H1 (cell line): Measurements from ENCODE around the gene USP3. TPM values are rescaled to one million over a fixed set of nuclear protein-coding genes. Genes with fewer than 3 reads are reported as not detected.

Experiments used
- CTCF ChIA-PET: fragments of 300-600 bp; sonication (Branson Sonifier 250); formaldehyde crosslinking; loops from one replicate; lab custom pipeline; 2021; ENCODE audit not compliant: partially characterized antibody; lab: Charles Lee
- POLR2A ChIA-PET: fragments of 300-600 bp; sonication (Branson Sonifier 250); formaldehyde crosslinking; loops from one replicate; lab custom pipeline; 2021; ENCODE audit warnings: inconsistent platforms; ENCODE audit not compliant: partially characterized antibody; lab: Charles Lee
- DNase-seq, 2 experiments: peaks; one replicate each; pipeline versions ENCODE4 v3.0.0 to v3.0.0-alpha.2; 2010 to 2022; ENCODE audit warnings: low spot score in 2 of 2, low read depth in 1 of 2, mixed read lengths in 1 of 2
- FAIRE-seq: peaks from 2 replicates; lab custom pipeline; 2011; peaks lifted over from hg19 to GRCh38; lab: Jason Lieb, UNC
- H2AFZ ChIP-seq: 2 replicates; pipeline ENCODE4 v1.8.1; 2012; ENCODE audit warnings: low read length, inconsistent platforms
- H2AK5ac ChIP-seq: 2 replicates; pipeline ENCODE4 v1.6.1; 2013; ENCODE audit warnings: low read depth, low read length
- H2BK120ac ChIP-seq: replicated peaks from 2 replicates; pipeline ENCODE3; 2013; ENCODE audit warnings: low read depth, low read length, inconsistent platforms
- H2BK12ac ChIP-seq: 2 replicates; pipeline ENCODE4 v1.6.1; 2013; ENCODE audit warnings: low read depth, low read length
- H2BK15ac ChIP-seq: 2 replicates; pipeline ENCODE4 v1.6.1; 2013; ENCODE audit warnings: low read length
- H2BK20ac ChIP-seq: 2 replicates; pipeline ENCODE4 v1.6.1; 2013; ENCODE audit warnings: low read length
- H2BK5ac ChIP-seq: 2 replicates; pipeline ENCODE4 v1.6.1; 2013; ENCODE audit warnings: low read depth, low read length
- H3K14ac ChIP-seq: 2 replicates; pipeline ENCODE4 v1.6.1; 2013; ENCODE audit warnings: inconsistent platforms; ENCODE audit not compliant: insufficient read length
- H3K18ac ChIP-seq: 2 replicates; pipeline ENCODE4 v1.6.1; 2013; ENCODE audit warnings: low read length; ENCODE audit errors: extremely low read depth
- H3K23ac ChIP-seq: 2 replicates; pipeline ENCODE4 v1.6.1; 2013; ENCODE audit warnings: inconsistent platforms; ENCODE audit not compliant: insufficient read length
- H3K23me2 ChIP-seq: 2 replicates; pipeline ENCODE4 v1.6.1; 2013; ENCODE audit warnings: low read depth, low read length
- H3K27ac ChIP-seq: 2 replicates; pipeline ENCODE4 v1.6.1; 2011; ENCODE audit warnings: low read depth, low read length, inconsistent platforms
- H3K27me3 ChIP-seq, 4 experiments: replicated peaks in 1 of 4; 1 replicate in 1 of 4; 2 replicates in 3 of 4; pipeline versions ENCODE4 v1.6.1 to v1.8.1; 2011 to 2013; ENCODE audit warnings: low read length in 3 of 4, mild to moderate bottlenecking in 3 of 4, inconsistent platforms in 2 of 4, mixed read lengths in 2 of 4, moderate library complexity in 1 of 4; ENCODE audit not compliant: control insufficient read depth in 3 of 4, insufficient read depth in 3 of 4; ENCODE audit errors: extremely low read depth in 1 of 4
- H3K36me3 ChIP-seq, 4 experiments: 2 replicates each; pipeline versions ENCODE4 v1.6.1 to v1.8.1; 2011 to 2013; ENCODE audit warnings: mild to moderate bottlenecking in 4 of 4, low read length in 3 of 4, moderate library complexity in 2 of 4, control low read depth in 1 of 4, inconsistent platforms in 1 of 4; ENCODE audit not compliant: insufficient read depth in 4 of 4, control insufficient read depth in 2 of 4
- H3K4ac ChIP-seq: replicated peaks from 2 replicates; pipeline ENCODE3; 2013; ENCODE audit warnings: low read length, low read depth, mixed read lengths, inconsistent platforms; ENCODE audit not compliant: insufficient read length
- H3K4me1 ChIP-seq, 4 experiments: replicated peaks in 1 of 4; 1 replicate in 1 of 4; 2 replicates in 3 of 4; pipeline versions ENCODE4 v1.6.1 to v1.8.1; 2011 to 2013; ENCODE audit warnings: low read length in 3 of 4, inconsistent platforms in 2 of 4, mixed read lengths in 1 of 4; ENCODE audit not compliant: insufficient read depth in 4 of 4, control insufficient read depth in 3 of 4
- H3K4me2 ChIP-seq, 2 experiments: 2 replicates each; pipeline versions ENCODE4 v1.6.1 to v1.8.1; 2011 to 2013; ENCODE audit warnings: low read depth in 2 of 2, low read length in 2 of 2, control low read depth in 1 of 2, inconsistent platforms in 1 of 2, mild to moderate bottlenecking in 1 of 2; ENCODE audit not compliant: insufficient read depth in 1 of 2
- H3K4me3 ChIP-seq, 4 experiments: fragments of 200-600, 300-600 bp in 1 of 4; sonication (generic), shearing (Covaris generic), sonication (Bioruptor Twin) in 1 of 4; 2 replicates each; pipeline versions ENCODE4 v1.5.1 to v1.8.1; 2011 to 2016; ENCODE audit warnings: low read length in 4 of 4, low read depth in 3 of 4, control low read depth in 2 of 4, inconsistent platforms in 2 of 4, mild to moderate bottlenecking in 2 of 4, mixed read lengths in 1 of 4, moderate library complexity in 1 of 4; ENCODE audit not compliant: insufficient read depth in 2 of 4; ENCODE audit errors: extremely low read depth in 1 of 4
- H3K56ac ChIP-seq: replicated peaks from 2 replicates; pipeline ENCODE3; 2013; ENCODE audit warnings: low read depth, mild to moderate bottlenecking, mixed read lengths, low read length, inconsistent platforms; ENCODE audit not compliant: insufficient read length
- H3K79me1 ChIP-seq: 2 replicates; pipeline ENCODE4 v1.6.1; 2013; ENCODE audit warnings: low read depth, low read length, control low read depth
- H3K79me2 ChIP-seq, 2 experiments: 2 replicates each; pipeline versions ENCODE4 v1.6.1 to v1.8.1; 2012 to 2013; ENCODE audit warnings: low read length in 2 of 2, mild to moderate bottlenecking in 2 of 2, inconsistent platforms in 1 of 2; ENCODE audit not compliant: insufficient read depth in 2 of 2, control insufficient read depth in 1 of 2
- H3K9ac ChIP-seq, 4 experiments: replicated peaks in 1 of 4; 1 replicate in 1 of 4; 2 replicates in 3 of 4; pipeline versions ENCODE4 v1.6.1 to v1.8.1; 2011 to 2013; ENCODE audit warnings: low read depth in 3 of 4, low read length in 3 of 4, control low read depth in 2 of 4, mild to moderate bottlenecking in 2 of 4, moderate library complexity in 2 of 4, inconsistent platforms in 1 of 4; ENCODE audit errors: extremely low read depth in 1 of 4
- H3K9me3 ChIP-seq, 2 experiments: 2 replicates each; pipeline versions ENCODE4 v1.6.1 to v1.8.1; 2012 to 2013; ENCODE audit warnings: mild to moderate bottlenecking in 2 of 2, moderate library complexity in 2 of 2, control low read depth in 1 of 2, inconsistent platforms in 1 of 2, low read depth in 1 of 2, low read length in 1 of 2, mixed read lengths in 1 of 2; ENCODE audit not compliant: insufficient read depth in 2 of 2
- H4K20me1 ChIP-seq, 2 experiments: replicated peaks in 1 of 2; 2 replicates each; pipeline versions ENCODE3 to v1.8.1; 2011 to 2013; ENCODE audit warnings: inconsistent platforms in 2 of 2, low read length in 2 of 2, mild to moderate bottlenecking in 1 of 2; ENCODE audit not compliant: insufficient read depth in 2 of 2, control insufficient read depth in 1 of 2
- H4K5ac ChIP-seq: 2 replicates; pipeline ENCODE4 v1.6.1; 2013; ENCODE audit warnings: low read length, low read depth, mixed read lengths, inconsistent platforms; ENCODE audit not compliant: insufficient read length
- H4K8ac ChIP-seq: 2 replicates; pipeline ENCODE4 v1.8.0; 2013; ENCODE audit warnings: mild to moderate bottlenecking, moderate library complexity, low read length, inconsistent platforms; ENCODE audit not compliant: insufficient read depth; ENCODE audit errors: extremely low read depth
- H4K91ac ChIP-seq: replicated peaks from 2 replicates; pipeline ENCODE3; 2013; ENCODE audit warnings: low read length, mixed read lengths, inconsistent platforms; ENCODE audit not compliant: insufficient read length
- ATF2 ChIP-seq: IDR thresholded peaks from 2 replicates; pipeline ENCODE4 v1.6.1; 2012; ENCODE audit warnings: low read length, inconsistent platforms
- BACH1 ChIP-seq: IDR thresholded peaks from 2 replicates; pipeline ENCODE4 v1.6.1; 2012; ENCODE audit warnings: low read length, improper control_type of control experiment
- BRCA1 ChIP-seq: IDR thresholded peaks from 2 replicates; pipeline ENCODE4 v1.6.1; 2012; ENCODE audit warnings: low read depth, low read length, improper control_type of control experiment
- CHD2 ChIP-seq: IDR thresholded peaks from 2 replicates; pipeline ENCODE4 v1.6.1; 2012; ENCODE audit warnings: low read length, improper control_type of control experiment
- KDM1A ChIP-seq: fragments of 200-600, 300-600 bp; sonication (generic); IDR thresholded peaks from 2 replicates; pipeline ENCODE4 v1.7.1; 2016; ENCODE audit warnings: mild to moderate bottlenecking, low read length, borderline replicate concordance
- POLR2AphosphoS5 ChIP-seq: IDR thresholded peaks from 2 replicates; pipeline ENCODE4 v1.6.1; 2011; ENCODE audit warnings: low read depth, low read length
- RFX5 ChIP-seq: IDR thresholded peaks from 2 replicates; pipeline ENCODE4 v1.6.1; 2011; ENCODE audit warnings: low read depth, low read length, improper control_type of control experiment, borderline replicate concordance
- SP1 ChIP-seq: IDR thresholded peaks from 2 replicates; pipeline ENCODE4 v1.6.1; 2011; ENCODE audit warnings: low read depth, low read length
- SP4 ChIP-seq: IDR thresholded peaks from 2 replicates; pipeline ENCODE4 v1.6.1; 2012; ENCODE audit warnings: low read length, inconsistent platforms
- YY1 ChIP-seq: IDR thresholded peaks from 2 replicates; pipeline ENCODE4 v1.6.1; 2011; ENCODE audit warnings: low read depth, mild to moderate bottlenecking, low read length
- WGBS, 2 experiments: shearing (Covaris generic) in 1 of 2; methylation state at CpG; one replicate each; pipeline versions ENCODE4 v1.1.6 to v1.1.7; 2013 to 2015; ENCODE audit warnings: low lambda C conversion rate in 2 of 2, mixed read lengths in 2 of 2, inconsistent platforms in 1 of 2, low coverage in 1 of 2, missing lambda C conversion rate in 1 of 2; ENCODE audit not compliant: insufficient replicate concordance in 2 of 2, insufficient coverage in 1 of 2, insufficient read length in 1 of 2; ENCODE audit errors: extremely low coverage in 1 of 2, missing lambda C conversion rate in 1 of 2; 5-methylcytosine and 5-hydroxymethylcytosine counted together
- polyA plus RNA-seq, 7 experiments: library from polyadenylated mRNA; depleted of rRNA in 3 of 7; stranded (reverse) in 5 of 7; unstranded in 2 of 7; fragments of >200 nt in 5 of 7; fragments of 200-250 nt in 2 of 7; gene quantifications; 1 replicate in 5 of 7; 2 replicates in 1 of 7; 4 replicates in 1 of 7; pipeline versions ENCODE4 v1.2.1 to v1.2.3, GENCODE V29; 2011 to 2013; ENCODE audit warnings: missing spikeins in 2 of 7, mixed read lengths in 2 of 7
- total RNA-seq: library from RNA; stranded (reverse); fragmentation: NEBNext Ultra II Directional; extraction: Animal tissue kit (Norgen Biotek cat#: 25700); gene quantifications from 2 replicates; pipeline ENCODE4 v1.2.1, GENCODE V29; 2021

USP3 gene
- total and polyA plus RNA-seq, 2 of the 8 experiments (the other 6 are each of a cell fraction or from before 2014, with no cell fraction given) = 15.5 to 16.2 TPM

GRCh38 chr15:63502843-63503738, 1.3 kb upstream of the USP3 start:
- Histone ChIP-seq H2BK20ac (no peak overlapping the region), H2BK12ac (no peak overlapping the region), H3K18ac (no peak overlapping the region), H3K23me2 (peaks cover 14% of the 10 kb centered on the region), H3K4me2 (peak overlapping the region; percentile 84 to 97), H2BK5ac (no peak overlapping the region), H3K79me1 (no peaks in the 10 kb centered on the region), H3K14ac (no peak overlapping the region), H2BK15ac (no peak overlapping the region), H3K4me3 (peak overlapping the region; percentile 7 to 70 (median 46); a peak in 7 of 8 replicates), H3K36me3 (no peaks in the 10 kb centered on the region), H4K8ac (no peak overlapping the region), H3K27ac (no peak overlapping the region), H3K23ac (no peak overlapping the region), H2AK5ac (no peak overlapping the region), H3K9ac (no peak overlapping the region; a peak in 1 of 7 replicates), H3K4me1 (peaks cover 7 to 16% (median 12%) of the 10 kb centered on the region in 4 experiments), H3K27me3 (peaks cover 26 to 86% (median 67%) of the 10 kb centered on the region in 4 experiments), H3K79me2 (peaks cover 0 to 23% of the 10 kb centered on the region in 2 experiments; a peak in 2 of 4 replicates), H4K20me1 (peaks cover 2 to 13% of the 10 kb centered on the region in 2 experiments), H3K9me3 (no peaks in the 10 kb centered on the region), H4K91ac (no peak overlapping the region), H3K56ac (no peak overlapping the region), H2AFZ (no peak overlapping the region), H4K5ac (no peak overlapping the region), H3K4ac (no peak overlapping the region), H2BK120ac (no peak overlapping the region)
- POLR2A ChIA-PET = interaction anchor here (1.1 to 1.3 kb wide), 2 partner anchors 35 to 94 kb away, joined by 3 to 5 read pairs; partner anchors contain the start of gene FBXL22
- peak in 1 of 2 experiments; percentile 79 for DNase-seq
- no peak for FAIRE-seq
- CTCF ChIA-PET = interaction anchor here (0.5 to 4.1 kb wide), 8 partner anchors 14 to 661 kb away, joined by 3 to 20 read pairs (median 8); no protein-coding TSS in a partner anchor
- 7% methylated on average over 34 of the region's 34 CpGs; no CpG with 5 or more reads in 1 of the 2 experiments for WGBS, 2 experiments
- TF ChIP-seq SP1 (peak; percentile 92), BACH1 (no peak), SP4 (no peak), BRCA1 (no peak), KDM1A (no peak), RFX5 (no peak), YY1 (peak; percentile 27; the same call in 1 of the 2 replicates), POLR2AphosphoS5 (peak; percentile 94), ATF2 (peak; percentile 83; the same call in 1 of the 2 replicates), CHD2 (no peak)
